Measurements from ENCODE around the gene DLGAP4. TPM values are rescaled to one million over a fixed set of nuclear protein-coding genes. Genes with fewer than 3 reads are reported as not detected.

Gene DLGAP4
- total RNA-seq, 1 donor from 2014 or later = 47.4 TPM

GRCh38 chr20:36307412-36308325, 1.5 kb downstream of the DLGAP4 start:
- DNase-seq (ENCODE audit: low read depth) = no peak

GRCh38 chr20:36308353-36308752, 2.2 kb downstream of the DLGAP4 start:
- no peak for DNase-seq (ENCODE audit: low read depth)

GRCh38 chr20:36308986-36309385, 2.8 kb downstream of the DLGAP4 start:
- DNase-seq (ENCODE audit: low read depth) = no peak

- DNase-seq (ENCODE audit: low read depth) = no peak
These were observed 3.5 kb downstream of the DLGAP4 start for GRCh38 chr20:36309643-36310042.

- no peak for DNase-seq (ENCODE audit: low read depth)
These were observed 4.3 kb downstream of the DLGAP4 start for GRCh38 chr20:36310215-36310981.

- DNase-seq (ENCODE audit: low read depth) = no peak
These were observed 5.2 kb downstream of the DLGAP4 start for GRCh38 chr20:36311141-36311853.

GRCh38 chr20:36311854-36312723, 6.0 kb downstream of the DLGAP4 start:
- no peak for DNase-seq (ENCODE audit: low read depth)

- no peak for DNase-seq (ENCODE audit: low read depth)
These were observed 6.7 kb downstream of the DLGAP4 start for GRCh38 chr20:36312724-36313441.

- DNase-seq (ENCODE audit: low read depth) = no peak
These were observed 7.3 kb downstream of the DLGAP4 start for GRCh38 chr20:36313476-36313875.

- no peak for DNase-seq (ENCODE audit: low read depth)
These were observed 7.8 kb downstream of the DLGAP4 start for GRCh38 chr20:36313926-36314325.

- no peak for DNase-seq (ENCODE audit: low read depth)
These were observed 8.8 kb downstream of the DLGAP4 start for GRCh38 chr20:36314734-36315544.

- no peak for DNase-seq (ENCODE audit: low read depth)
These were observed 9.6 kb downstream of the DLGAP4 start for GRCh38 chr20:36315545-36316351.

- DNase-seq (ENCODE audit: low read depth) = no peak
These were observed 11.5 kb downstream of the DLGAP4 start for GRCh38 chr20:36317675-36318074.

GRCh38 chr20:36318166-36318565, 12.0 kb downstream of the DLGAP4 start:
- DNase-seq (ENCODE audit: low read depth) = no peak

GRCh38 chr20:36319356-36320260, 13.5 kb downstream of the DLGAP4 start:
- no peak for DNase-seq (ENCODE audit: low read depth)

GRCh38 chr20:36320261-36320897, 14.2 kb downstream of the DLGAP4 start:
- DNase-seq (ENCODE audit: low read depth) = no peak

Data from renal cortical epithelial cell (primary cell).